Right forelimb (tissue), 1 donor: ENCODE measurements around the gene LONRF2.
"Not testable (repeated sequence)": the region's sequence is repeated elsewhere in the genome, so short reads cannot be mapped to it uniquely, and the experiment has no call there.

Source experiments
- DNase-seq: peaks from one replicate; pipeline ENCODE4 v3.0.0-alpha.2; 2018

Gene LONRF2

GRCh38 chr2:100321866-100322820 lies at the start of gene LONRF2:
Gene LONRF2 (minus strand): TSS chr2:100322501. CDS start chr2:100322093, 408 bp downstream.
- peak; percentile 65 for DNase-seq

GRCh38 chr2:100367163-100367562 lies 44.9 kb upstream of the LONRF2 start:
- no peak for DNase-seq

GRCh38 chr2:100365434-100365833 lies 43.1 kb upstream of the LONRF2 start:
- DNase-seq: no peak

- not testable (repeated sequence) for DNase-seq
These were observed 40.0 kb upstream of the LONRF2 start for GRCh38 chr2:100362269-100362668.

- DNase-seq: no peak
These were observed 37.3 kb upstream of the LONRF2 start for GRCh38 chr2:100359576-100359975.

- DNase-seq: no peak
These were observed 36.3 kb upstream of the LONRF2 start for GRCh38 chr2:100358554-100358953.

- no peak for DNase-seq
These were observed 30.2 kb upstream of the LONRF2 start for GRCh38 chr2:100352521-100352920.

GRCh38 chr2:100350661-100351185 lies 28.4 kb upstream of the LONRF2 start:
- DNase-seq: no peak

GRCh38 chr2:100345144-100345543 lies 22.8 kb upstream of the LONRF2 start:
- DNase-seq: not testable (repeated sequence)

GRCh38 chr2:100344433-100344832 lies 22.1 kb upstream of the LONRF2 start:
- DNase-seq: no peak

GRCh38 chr2:100342466-100342865 lies 20.2 kb upstream of the LONRF2 start:
- DNase-seq: not testable (repeated sequence)

- DNase-seq: no peak
These were observed 17.5 kb upstream of the LONRF2 start for GRCh38 chr2:100339823-100340222.

GRCh38 chr2:100334929-100335328 lies 12.6 kb upstream of the LONRF2 start:
- DNase-seq: no peak

GRCh38 chr2:100327742-100328141 lies 5.4 kb upstream of the LONRF2 start:
- DNase-seq: no peak

- peak; percentile 76 for DNase-seq
These were observed 979 bp downstream of the LONRF2 start for GRCh38 chr2:100321179-100321865.

- no peak for DNase-seq
These were observed 1.6 kb downstream of the LONRF2 start for GRCh38 chr2:100320547-100321178.

- no peak for DNase-seq
These were observed 4.7 kb downstream of the LONRF2 start for GRCh38 chr2:100317634-100318033.

- DNase-seq: no peak
These were observed 12.2 kb downstream of the LONRF2 start for GRCh38 chr2:100309973-100310719.

- no peak for DNase-seq
These were observed 13.0 kb downstream of the LONRF2 start for GRCh38 chr2:100309311-100309710.

- no peak for DNase-seq
These were observed 18.6 kb downstream of the LONRF2 start for GRCh38 chr2:100303744-100304143.

GRCh38 chr2:100302585-100302892 lies 19.8 kb downstream of the LONRF2 start:
- DNase-seq: no peak

- no peak for DNase-seq
These were observed 20.3 kb downstream of the LONRF2 start for GRCh38 chr2:100301881-100302584.
